HEK293 (cell line): Measurements from ENCODE around the gene NHERF2.

Source experiments
- CTCF ChIA-PET: fragments of 350-600 bp; formaldehyde crosslinking; extraction: SDS; loops from one replicate; lab custom pipeline; 2021; ENCODE audit warnings: antibody characterized with exemption; lab: Yijun Ruan, JAX
- POLR2A ChIA-PET: fragments of 300-600 bp; formaldehyde crosslinking; extraction: SDS; loops from one replicate; lab custom pipeline; 2020; ENCODE audit warnings: antibody characterized with exemption, inconsistent platforms; lab: Yijun Ruan, JAX
- H3K27ac ChIP-seq: fragments of 200-500 bp; sonication (Bioruptor generic); 2 replicates; pipeline ENCODE4 v1.5.1; 2014; ENCODE audit warnings: low read depth, low read length, control low read depth, inconsistent platforms; ENCODE audit errors: extremely low read depth
- H3K36me3 ChIP-seq, 2 experiments: fragments of 200-500 bp in 1 of 2; sonication (Bioruptor generic) in 1 of 2; 1 replicate in 1 of 2; 2 replicates in 1 of 2; pipeline ENCODE4 v1.5.1; 2014 to 2017; ENCODE audit warnings: inconsistent platforms in 2 of 2, low read length in 2 of 2; ENCODE audit not compliant: control insufficient read depth in 2 of 2, insufficient read depth in 1 of 2
- H3K4me1 ChIP-seq: fragments of 200-500 bp; sonication (Bioruptor generic); 2 replicates; pipeline ENCODE4 v1.5.1; 2014; ENCODE audit warnings: mild to moderate bottlenecking, low read length, inconsistent platforms; ENCODE audit not compliant: control insufficient read depth, insufficient read depth
- H3K4me3 ChIP-seq: 2 replicates; pipeline ENCODE4 v1.5.1; 2011; ENCODE audit warnings: low read depth, mild to moderate bottlenecking, control low read depth, low read length, moderate library complexity
- H3K9me3 ChIP-seq: fragments of 200-500 bp; sonication (Bioruptor generic); 2 replicates; pipeline ENCODE4 v1.5.1; 2014; ENCODE audit warnings: low read depth, low read length, inconsistent platforms; ENCODE audit not compliant: control insufficient read depth, insufficient read depth
- GLIS1 ChIP-seq: fragments of 450-650 bp; formaldehyde crosslinking; IDR thresholded peaks from 2 replicates; pipeline ENCODE4 v1.5.1; 2016; ENCODE audit warnings: missing biosample characterization, missing genetic modification characterization
- KLF1 ChIP-seq: fragments of 450-650 bp; formaldehyde crosslinking; IDR thresholded peaks from 2 replicates; pipeline ENCODE4 v1.5.1; 2016; ENCODE audit warnings: missing biosample characterization, missing genetic modification characterization
- KLF7 ChIP-seq: fragments of 450-650 bp; formaldehyde crosslinking; IDR thresholded peaks from 2 replicates; pipeline ENCODE4 v1.5.1; 2016; ENCODE audit warnings: missing biosample characterization, missing genetic modification characterization, borderline replicate concordance
- MYNN ChIP-seq: fragments of 450-650 bp; formaldehyde crosslinking; IDR thresholded peaks from 2 replicates; pipeline ENCODE4 v1.5.1; 2016; ENCODE audit warnings: missing biosample characterization, missing genetic modification characterization, borderline replicate concordance
- SALL2 ChIP-seq: fragments of 450-650 bp; formaldehyde crosslinking; IDR thresholded peaks from 2 replicates; pipeline ENCODE4 v1.5.0; 2017; ENCODE audit warnings: missing biosample characterization, mild to moderate bottlenecking, missing genetic modification characterization, borderline replicate concordance
- TRIM28 ChIP-seq: IDR thresholded peaks from 2 replicates; pipeline ENCODE4 v1.6.1; 2011; ENCODE audit warnings: low read length, control low read depth, borderline replicate concordance
- WT1 ChIP-seq: fragments of 450-650 bp; formaldehyde crosslinking; IDR thresholded peaks from 2 replicates; pipeline ENCODE4 v1.5.1; 2016; ENCODE audit warnings: missing biosample characterization, missing genetic modification characterization
- YY1 ChIP-seq: fragments of 450-650 bp; formaldehyde crosslinking; IDR thresholded peaks from 2 replicates; pipeline ENCODE4 v1.5.1; 2018; ENCODE audit warnings: missing biosample characterization, missing genetic modification characterization
- ZBTB8A ChIP-seq: fragments of 450-650 bp; formaldehyde crosslinking; IDR thresholded peaks from 2 replicates; pipeline ENCODE4 v1.5.1; 2016; ENCODE audit warnings: missing biosample characterization, missing genetic modification characterization
- ZNF175 ChIP-seq: fragments of 450-650 bp; formaldehyde crosslinking; IDR thresholded peaks from 2 replicates; pipeline ENCODE4 v1.5.1; 2016; ENCODE audit warnings: missing biosample characterization, missing genetic modification characterization
- ZNF239 ChIP-seq: fragments of 450-650 bp; formaldehyde crosslinking; IDR thresholded peaks from 2 replicates; pipeline ENCODE4 v1.5.1; 2016; ENCODE audit warnings: missing biosample characterization, missing genetic modification characterization
- ZNF561 ChIP-seq: fragments of 450-650 bp; IDR thresholded peaks from 2 replicates; pipeline ENCODE4 v1.5.1; 2018; ENCODE audit warnings: missing biosample characterization, missing genetic modification characterization, borderline replicate concordance
- ZNF610 ChIP-seq: fragments of 450-650 bp; formaldehyde crosslinking; IDR thresholded peaks from 2 replicates; pipeline ENCODE4 v1.5.1; 2016; ENCODE audit warnings: missing biosample characterization, missing genetic modification characterization, borderline replicate concordance
- TF ChIP-seq, protein P1 (sequence below): fragments of 450-650 bp; IDR thresholded peaks from 2 replicates; pipeline ENCODE4 v1.5.1; 2018; ENCODE audit warnings: missing biosample characterization, mild to moderate bottlenecking, missing genetic modification characterization
- TF ChIP-seq, protein P2 (sequence below): fragments of 450-650 bp; formaldehyde crosslinking; IDR thresholded peaks from 2 replicates; pipeline ENCODE4 v1.5.1; 2016; ENCODE audit warnings: missing biosample characterization, missing genetic modification characterization
- TF ChIP-seq, protein P3 (sequence below): fragments of 450-650 bp; formaldehyde crosslinking; IDR thresholded peaks from 2 replicates; pipeline ENCODE4 v1.5.1; 2016; ENCODE audit warnings: missing biosample characterization, missing genetic modification characterization
- TF ChIP-seq, protein P4 (sequence below): fragments of 450-650 bp; formaldehyde crosslinking; IDR thresholded peaks from 2 replicates; pipeline ENCODE4 v1.5.1; 2016; ENCODE audit warnings: missing biosample characterization, missing genetic modification characterization
- TF ChIP-seq, protein P5 (sequence below): fragments of 450-650 bp; formaldehyde crosslinking; IDR thresholded peaks from 2 replicates; pipeline ENCODE4 v1.5.1; 2016; ENCODE audit warnings: missing biosample characterization, missing genetic modification characterization
- TF ChIP-seq, protein P6 (sequence below): fragments of 450-650 bp; formaldehyde crosslinking; IDR thresholded peaks from 2 replicates; pipeline ENCODE4 v1.5.1; 2016; ENCODE audit warnings: missing biosample characterization, missing genetic modification characterization

NHERF2 gene

DNA sequence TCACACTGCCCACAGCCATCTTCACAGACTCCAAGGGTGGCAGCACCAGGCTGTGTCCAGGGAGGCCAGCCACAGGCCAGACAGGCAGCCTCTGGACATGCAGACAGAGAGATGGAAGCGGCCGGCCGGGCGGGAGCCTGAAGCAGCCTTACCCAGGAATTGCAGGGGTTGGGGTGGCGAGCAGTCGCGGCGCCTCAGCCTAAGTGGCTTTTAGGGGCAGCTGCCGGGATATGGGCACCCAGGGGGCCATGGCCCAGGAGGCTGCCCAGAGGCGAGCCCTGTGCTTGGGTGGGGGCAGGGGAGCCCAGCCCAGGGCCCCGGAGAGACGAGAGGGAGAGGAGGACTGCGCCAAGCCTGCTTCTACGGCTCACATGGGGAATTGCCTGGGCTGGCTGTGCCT, 1.5 kb upstream of the NHERF2 start (continued):
- TF ChIP-seq, protein P1, sequence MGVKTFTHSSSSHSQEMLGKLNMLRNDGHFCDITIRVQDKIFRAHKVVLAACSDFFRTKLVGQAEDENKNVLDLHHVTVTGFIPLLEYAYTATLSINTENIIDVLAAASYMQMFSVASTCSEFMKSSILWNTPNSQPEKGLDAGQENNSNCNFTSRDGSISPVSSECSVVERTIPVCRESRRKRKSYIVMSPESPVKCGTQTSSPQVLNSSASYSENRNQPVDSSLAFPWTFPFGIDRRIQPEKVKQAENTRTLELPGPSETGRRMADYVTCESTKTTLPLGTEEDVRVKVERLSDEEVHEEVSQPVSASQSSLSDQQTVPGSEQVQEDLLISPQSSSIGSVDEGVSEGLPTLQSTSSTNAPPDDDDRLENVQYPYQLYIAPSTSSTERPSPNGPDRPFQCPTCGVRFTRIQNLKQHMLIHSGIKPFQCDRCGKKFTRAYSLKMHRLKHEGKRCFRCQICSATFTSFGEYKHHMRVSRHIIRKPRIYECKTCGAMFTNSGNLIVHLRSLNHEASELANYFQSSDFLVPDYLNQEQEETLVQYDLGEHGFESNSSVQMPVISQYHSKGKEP = no peak
- TF ChIP-seq ZNF175 (tag by site-specific recombination) = no peak

DNA sequence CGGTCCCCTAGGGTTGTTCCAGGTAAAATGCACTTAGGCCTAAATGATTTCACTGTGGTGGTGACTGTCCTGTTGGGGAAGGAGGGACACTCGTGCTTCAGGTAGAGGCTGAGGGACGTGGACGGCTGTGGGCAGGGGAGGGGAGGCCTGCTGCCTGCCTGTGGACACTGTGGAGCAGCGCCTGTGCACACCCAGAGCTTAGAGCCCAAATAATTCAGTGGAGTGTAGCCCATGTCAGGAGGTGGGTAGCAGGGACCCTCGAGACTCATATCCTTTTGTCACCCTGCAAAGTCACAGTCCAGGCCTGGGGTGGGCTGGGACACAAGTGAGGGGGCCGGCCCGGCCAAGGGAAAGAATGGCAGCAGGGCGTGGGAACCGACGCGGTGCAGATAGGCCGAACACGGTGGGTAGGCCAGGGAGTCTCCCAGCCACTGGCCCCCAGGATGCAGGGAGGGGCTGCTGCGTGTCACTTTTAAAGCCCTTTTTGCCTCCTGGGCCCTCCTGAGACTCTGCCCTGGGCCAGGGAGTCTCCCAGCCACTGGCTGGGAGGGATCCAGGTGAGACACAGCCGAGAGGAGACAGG, 733 bp upstream of the NHERF2 start:
- Histone ChIP-seq H3K9me3 (no peaks in the 10 kb centered on the region), H3K27ac (peak overlapping the region; percentile 31; the same call in 1 of the 2 replicates), H3K36me3 (peaks cover 0 to 4% of the 10 kb centered on the region in 2 experiments; a peak in 1 of 3 replicates), H3K4me1 (peaks cover 3% of the 10 kb centered on the region; the same call in 1 of the 2 replicates), H3K4me3 (no peak overlapping the region)
- no peak for TF ChIP-seq WT1
- TF ChIP-seq GLIS1 (tag by site-specific recombination) = 0 out of 2 replicates have a peak, but pooled peaks have one; percentile 10
- POLR2A ChIA-PET = interaction anchor here (0.6 to 2.6 kb wide), 3 partner anchors 21 to 129 kb away, joined by 5 to 15 read pairs (median 6); partner anchors contain the start of genes NTHL1, TRAF7 and TSC2
- CTCF ChIA-PET = no interaction called here

DNA sequence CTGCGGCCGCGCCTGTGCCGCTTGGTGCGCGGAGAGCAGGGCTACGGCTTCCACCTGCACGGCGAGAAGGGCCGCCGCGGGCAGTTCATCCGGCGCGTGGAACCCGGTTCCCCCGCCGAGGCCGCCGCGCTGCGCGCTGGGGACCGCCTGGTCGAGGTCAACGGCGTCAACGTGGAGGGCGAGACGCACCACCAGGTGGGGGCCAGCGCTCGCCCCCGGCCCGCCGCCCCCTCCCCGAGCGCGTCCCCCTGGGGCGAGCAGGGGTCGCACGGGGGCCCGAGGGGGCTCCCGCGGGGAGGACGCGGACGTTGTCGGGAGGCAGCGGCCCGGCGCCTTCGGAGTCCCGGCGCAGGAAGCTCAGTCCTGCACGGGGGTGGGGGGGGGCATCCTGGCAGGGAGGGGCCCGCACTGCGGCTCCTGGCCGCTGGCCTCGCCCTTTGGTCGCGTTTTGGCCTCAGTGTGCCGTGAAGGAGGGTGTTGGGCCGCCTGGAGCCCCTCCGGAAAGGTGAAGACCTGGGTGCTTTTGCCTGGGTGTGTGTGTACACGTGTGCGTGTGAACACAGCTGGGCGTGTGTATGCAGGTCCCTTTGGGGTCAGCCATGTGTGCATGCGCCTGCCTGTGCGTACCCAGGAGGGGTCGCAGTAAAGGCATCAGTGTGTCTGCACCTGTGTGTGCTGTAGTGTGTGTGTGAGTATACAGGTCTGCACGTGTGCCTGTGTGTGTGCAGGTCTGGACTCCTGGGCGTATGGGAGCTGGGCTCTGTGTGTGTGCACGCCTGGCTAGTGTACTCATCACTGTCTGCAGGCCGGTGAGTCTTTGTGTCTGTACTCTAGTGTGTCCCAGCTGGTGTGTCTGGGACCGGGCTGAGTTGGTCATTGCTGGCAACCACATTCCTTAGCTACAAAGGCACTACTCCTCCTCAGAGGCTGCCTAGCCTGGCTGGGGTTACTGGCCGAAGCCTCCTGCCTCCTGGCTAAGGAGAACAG, 615 bp downstream of the NHERF2 start:
- ChIA-PET POLR2A (interaction anchor here (0.5 to 2.6 kb wide), 5 partner anchors 11 to 128 kb away, joined by 3 to 15 read pairs (median 6); partner anchors contain the start of genes NTHL1, TRAF7 and TSC2), CTCF (interaction anchor here (0.5 to 2.1 kb wide), 4 partner anchors 11 to 1418 kb away, joined by 4 to 10 read pairs (median 5); no protein-coding TSS in a partner anchor)
- Histone ChIP-seq H3K9me3 (no peaks in the 10 kb centered on the region), H3K27ac (peak overlapping the region; percentile 16; the same call in 1 of the 2 replicates), H3K4me3 (peak overlapping the region; percentile 42), H3K4me1 (peaks cover 3% of the 10 kb centered on the region; the same call in 1 of the 2 replicates), H3K36me3 (peaks cover 0 to 4% of the 10 kb centered on the region in 2 experiments; a peak in 1 of 3 replicates)
- peak; percentile 23; the same call in 1 of the 2 replicates for TF ChIP-seq YY1
- TF ChIP-seq ZNF610 (tag by site-specific recombination) = no peak
- TF ChIP-seq SALL2 (tag by site-specific recombination) = no peak
- TF ChIP-seq, protein P2, sequence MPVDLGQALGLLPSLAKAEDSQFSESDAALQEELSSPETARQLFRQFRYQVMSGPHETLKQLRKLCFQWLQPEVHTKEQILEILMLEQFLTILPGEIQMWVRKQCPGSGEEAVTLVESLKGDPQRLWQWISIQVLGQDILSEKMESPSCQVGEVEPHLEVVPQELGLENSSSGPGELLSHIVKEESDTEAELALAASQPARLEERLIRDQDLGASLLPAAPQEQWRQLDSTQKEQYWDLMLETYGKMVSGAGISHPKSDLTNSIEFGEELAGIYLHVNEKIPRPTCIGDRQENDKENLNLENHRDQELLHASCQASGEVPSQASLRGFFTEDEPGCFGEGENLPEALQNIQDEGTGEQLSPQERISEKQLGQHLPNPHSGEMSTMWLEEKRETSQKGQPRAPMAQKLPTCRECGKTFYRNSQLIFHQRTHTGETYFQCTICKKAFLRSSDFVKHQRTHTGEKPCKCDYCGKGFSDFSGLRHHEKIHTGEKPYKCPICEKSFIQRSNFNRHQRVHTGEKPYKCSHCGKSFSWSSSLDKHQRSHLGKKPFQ (tag by site-specific recombination) = peak; percentile 73
- 0 out of 2 replicates have a peak, but pooled peaks have one; percentile 32 for TF ChIP-seq ZNF561 (tag by site-specific recombination)
- TF ChIP-seq, protein P3, sequence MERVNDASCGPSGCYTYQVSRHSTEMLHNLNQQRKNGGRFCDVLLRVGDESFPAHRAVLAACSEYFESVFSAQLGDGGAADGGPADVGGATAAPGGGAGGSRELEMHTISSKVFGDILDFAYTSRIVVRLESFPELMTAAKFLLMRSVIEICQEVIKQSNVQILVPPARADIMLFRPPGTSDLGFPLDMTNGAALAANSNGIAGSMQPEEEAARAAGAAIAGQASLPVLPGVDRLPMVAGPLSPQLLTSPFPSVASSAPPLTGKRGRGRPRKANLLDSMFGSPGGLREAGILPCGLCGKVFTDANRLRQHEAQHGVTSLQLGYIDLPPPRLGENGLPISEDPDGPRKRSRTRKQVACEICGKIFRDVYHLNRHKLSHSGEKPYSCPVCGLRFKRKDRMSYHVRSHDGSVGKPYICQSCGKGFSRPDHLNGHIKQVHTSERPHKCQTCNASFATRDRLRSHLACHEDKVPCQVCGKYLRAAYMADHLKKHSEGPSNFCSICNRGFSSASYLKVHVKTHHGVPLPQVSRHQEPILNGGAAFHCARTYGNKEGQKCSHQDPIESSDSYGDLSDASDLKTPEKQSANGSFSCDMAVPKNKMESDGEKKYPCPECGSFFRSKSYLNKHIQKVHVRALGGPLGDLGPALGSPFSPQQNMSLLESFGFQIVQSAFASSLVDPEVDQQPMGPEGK (tag by site-specific recombination) = peak; percentile 81
- no peak for TF ChIP-seq ZNF239
- TF ChIP-seq, protein P4, sequence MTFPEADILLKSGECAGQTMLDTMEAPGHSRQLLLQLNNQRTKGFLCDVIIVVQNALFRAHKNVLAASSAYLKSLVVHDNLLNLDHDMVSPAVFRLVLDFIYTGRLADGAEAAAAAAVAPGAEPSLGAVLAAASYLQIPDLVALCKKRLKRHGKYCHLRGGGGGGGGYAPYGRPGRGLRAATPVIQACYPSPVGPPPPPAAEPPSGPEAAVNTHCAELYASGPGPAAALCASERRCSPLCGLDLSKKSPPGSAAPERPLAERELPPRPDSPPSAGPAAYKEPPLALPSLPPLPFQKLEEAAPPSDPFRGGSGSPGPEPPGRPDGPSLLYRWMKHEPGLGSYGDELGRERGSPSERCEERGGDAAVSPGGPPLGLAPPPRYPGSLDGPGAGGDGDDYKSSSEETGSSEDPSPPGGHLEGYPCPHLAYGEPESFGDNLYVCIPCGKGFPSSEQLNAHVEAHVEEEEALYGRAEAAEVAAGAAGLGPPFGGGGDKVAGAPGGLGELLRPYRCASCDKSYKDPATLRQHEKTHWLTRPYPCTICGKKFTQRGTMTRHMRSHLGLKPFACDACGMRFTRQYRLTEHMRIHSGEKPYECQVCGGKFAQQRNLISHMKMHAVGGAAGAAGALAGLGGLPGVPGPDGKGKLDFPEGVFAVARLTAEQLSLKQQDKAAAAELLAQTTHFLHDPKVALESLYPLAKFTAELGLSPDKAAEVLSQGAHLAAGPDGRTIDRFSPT (tag by site-specific recombination) = peak; percentile 26; the same call in 1 of the 2 replicates
- TF ChIP-seq, protein P5, sequence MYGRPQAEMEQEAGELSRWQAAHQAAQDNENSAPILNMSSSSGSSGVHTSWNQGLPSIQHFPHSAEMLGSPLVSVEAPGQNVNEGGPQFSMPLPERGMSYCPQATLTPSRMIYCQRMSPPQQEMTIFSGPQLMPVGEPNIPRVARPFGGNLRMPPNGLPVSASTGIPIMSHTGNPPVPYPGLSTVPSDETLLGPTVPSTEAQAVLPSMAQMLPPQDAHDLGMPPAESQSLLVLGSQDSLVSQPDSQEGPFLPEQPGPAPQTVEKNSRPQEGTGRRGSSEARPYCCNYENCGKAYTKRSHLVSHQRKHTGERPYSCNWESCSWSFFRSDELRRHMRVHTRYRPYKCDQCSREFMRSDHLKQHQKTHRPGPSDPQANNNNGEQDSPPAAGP (tag by site-specific recombination) = peak; percentile 39
- TF ChIP-seq MYNN = no peak
- TF ChIP-seq, protein P6, sequence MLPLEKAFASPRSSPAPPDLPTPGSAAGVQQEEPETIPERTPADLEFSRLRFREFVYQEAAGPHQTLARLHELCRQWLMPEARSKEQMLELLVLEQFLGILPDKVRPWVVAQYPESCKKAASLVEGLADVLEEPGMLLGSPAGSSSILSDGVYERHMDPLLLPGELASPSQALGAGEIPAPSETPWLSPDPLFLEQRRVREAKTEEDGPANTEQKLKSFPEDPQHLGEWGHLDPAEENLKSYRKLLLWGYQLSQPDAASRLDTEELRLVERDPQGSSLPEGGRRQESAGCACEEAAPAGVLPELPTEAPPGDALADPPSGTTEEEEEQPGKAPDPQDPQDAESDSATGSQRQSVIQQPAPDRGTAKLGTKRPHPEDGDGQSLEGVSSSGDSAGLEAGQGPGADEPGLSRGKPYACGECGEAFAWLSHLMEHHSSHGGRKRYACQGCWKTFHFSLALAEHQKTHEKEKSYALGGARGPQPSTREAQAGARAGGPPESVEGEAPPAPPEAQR (tag by site-specific recombination) = no peak
- peak; percentile 27; the same call in 1 of the 2 replicates for TF ChIP-seq ZBTB8A
- TF ChIP-seq TRIM28 = peak; percentile 52; the same call in 1 of the 2 replicates
- 0 out of 2 replicates have a peak, but pooled peaks have one; percentile 71 for TF ChIP-seq KLF7 (tag by site-specific recombination)
- peak; percentile 66 for TF ChIP-seq KLF1
